Measurements from ENCODE around the gene CDH23.

The CDH23 gene

DNA sequence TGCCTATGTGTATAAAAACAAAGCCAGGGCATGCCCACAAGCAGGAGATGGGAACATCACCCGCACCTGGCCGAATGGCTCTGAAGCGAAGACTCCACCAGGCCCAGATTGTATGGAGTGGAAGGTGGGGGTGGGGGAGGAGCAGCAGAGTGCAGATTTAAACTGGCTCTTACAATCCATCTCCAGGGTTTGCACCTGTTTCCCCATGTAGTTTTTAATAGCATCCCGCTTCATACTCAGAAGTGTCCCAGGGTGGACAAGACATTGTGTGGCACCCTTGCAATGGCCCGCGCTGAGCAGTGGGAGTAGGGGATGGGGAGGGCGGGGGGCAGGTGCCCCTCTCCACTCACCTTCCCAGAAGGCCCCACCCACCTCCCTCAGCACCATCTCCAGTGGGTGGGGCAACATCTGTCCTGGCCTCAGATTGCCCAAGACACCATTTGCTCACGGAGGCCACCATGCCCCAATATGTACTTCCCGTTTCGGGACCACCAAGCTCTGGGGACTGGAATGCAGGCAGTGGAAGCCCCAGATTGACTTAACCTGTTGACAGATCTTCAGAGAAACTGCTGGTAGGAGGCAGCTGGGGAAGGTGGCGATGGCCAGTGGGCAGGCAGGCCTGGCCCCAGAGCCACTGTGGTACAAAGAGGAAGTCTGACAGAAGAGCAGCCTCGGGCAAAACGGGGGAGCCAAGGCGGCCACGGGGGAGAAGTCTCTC is 353.6 kb downstream of the CDH23 start:
- DNase-seq, result no peak

- no peak for DNase-seq
Observed at GRCh38 chr10:71750986-71751385, 354.3 kb downstream of the CDH23 start.

- no peak for DNase-seq
Observed at GRCh38 chr10:71751515-71752224, 354.9 kb downstream of the CDH23 start.

DNA sequence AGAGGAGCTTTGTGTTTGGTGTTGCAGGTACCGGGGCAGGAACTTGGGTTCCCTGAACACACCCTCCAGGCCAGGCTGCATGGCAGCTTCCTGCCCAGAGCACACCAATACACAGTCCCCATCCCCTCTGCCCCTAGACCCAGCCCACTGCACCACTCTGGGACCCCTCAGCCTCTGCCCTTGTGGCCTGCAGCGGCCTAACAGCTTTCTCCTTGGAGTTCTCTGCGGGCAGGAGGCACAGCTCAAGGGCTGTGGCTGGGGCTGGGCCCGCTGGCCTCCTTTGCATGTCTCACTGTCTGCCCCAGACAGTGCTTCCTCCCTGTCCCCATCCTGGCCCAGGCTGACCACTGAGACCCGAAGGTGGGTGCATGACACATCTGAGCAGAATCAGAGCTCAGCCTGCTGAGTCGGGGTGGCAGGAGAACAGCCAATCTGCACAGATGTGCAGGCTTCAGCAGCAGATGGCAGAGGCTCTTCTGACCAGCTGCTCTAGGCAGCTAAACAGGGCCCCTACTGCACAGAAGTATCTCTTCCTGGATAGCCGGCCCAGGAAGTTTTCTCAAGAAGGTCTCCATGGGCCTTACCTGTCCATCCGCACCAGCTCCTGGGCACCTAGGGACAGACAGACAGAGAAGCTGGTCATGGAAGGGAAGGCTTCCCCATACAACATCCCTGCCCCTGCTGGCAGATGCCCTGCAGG is 355.8 kb downstream of the CDH23 start:
- no peak for DNase-seq

DNA sequence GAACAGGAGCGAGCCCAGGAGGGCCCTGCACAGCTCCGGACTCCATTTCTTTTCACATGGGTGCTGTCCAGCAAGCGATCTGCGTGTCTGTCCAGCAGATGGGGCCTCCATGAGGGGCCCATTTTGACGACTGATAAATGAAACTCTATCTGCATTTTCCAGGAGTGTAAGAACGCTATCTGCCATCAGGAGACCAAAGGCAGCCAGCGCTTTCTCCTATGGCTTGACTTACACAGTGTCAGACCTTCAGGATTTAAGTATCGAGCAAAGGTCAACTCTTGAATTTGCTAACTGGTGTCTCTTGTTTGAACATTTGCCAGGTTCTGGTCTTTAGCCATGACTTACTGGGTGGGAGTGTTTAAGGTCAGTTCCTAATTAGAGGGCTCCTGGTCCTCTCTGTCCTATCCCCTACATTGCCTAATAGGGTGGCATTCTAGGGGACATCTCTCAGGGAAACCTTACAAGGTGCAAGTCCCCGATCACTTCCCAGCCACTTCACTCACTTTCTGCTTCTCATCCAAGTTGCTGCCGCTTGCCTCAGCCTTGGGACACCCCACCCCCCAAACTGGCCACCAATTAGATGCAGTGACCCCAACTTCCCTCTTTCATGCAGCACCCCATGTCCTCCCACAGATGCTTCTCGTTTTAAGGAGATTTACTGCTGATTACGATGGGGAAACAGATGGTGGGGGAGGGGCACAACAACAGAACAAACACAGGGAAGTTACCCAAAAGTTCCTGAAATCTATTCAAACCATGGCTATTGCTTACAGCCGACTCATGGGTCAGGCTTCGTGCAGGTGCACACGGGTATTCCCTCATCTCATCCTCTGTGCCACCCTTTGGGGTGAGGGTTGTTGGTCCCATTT is 356.6 kb downstream of the CDH23 start:
- DNase-seq, result no peak

GRCh38 chr10:71753960-71754505 is 357.3 kb downstream of the CDH23 start:
- DNase-seq, result no peak

DNA sequence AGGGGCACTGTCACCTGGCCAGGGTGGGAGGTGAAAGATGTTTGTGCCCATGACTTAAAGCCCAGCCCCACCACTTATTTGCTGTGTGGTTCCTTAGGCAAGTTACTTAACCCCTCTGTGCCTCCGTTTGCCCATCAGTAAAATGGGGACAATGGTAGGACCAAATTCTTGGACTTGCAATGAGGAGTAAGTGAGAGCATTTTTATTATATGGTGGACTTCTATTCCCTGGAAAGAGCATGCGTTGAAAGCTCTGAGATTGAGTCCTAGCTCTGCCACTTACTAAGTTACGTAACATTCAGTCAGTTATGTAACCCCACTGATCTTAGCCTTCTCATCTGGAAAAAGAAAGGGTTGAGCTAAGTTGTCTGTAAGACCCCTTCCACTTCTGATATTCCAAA is 357.8 kb downstream of the CDH23 start:
- DNase-seq, result no peak

DNA sequence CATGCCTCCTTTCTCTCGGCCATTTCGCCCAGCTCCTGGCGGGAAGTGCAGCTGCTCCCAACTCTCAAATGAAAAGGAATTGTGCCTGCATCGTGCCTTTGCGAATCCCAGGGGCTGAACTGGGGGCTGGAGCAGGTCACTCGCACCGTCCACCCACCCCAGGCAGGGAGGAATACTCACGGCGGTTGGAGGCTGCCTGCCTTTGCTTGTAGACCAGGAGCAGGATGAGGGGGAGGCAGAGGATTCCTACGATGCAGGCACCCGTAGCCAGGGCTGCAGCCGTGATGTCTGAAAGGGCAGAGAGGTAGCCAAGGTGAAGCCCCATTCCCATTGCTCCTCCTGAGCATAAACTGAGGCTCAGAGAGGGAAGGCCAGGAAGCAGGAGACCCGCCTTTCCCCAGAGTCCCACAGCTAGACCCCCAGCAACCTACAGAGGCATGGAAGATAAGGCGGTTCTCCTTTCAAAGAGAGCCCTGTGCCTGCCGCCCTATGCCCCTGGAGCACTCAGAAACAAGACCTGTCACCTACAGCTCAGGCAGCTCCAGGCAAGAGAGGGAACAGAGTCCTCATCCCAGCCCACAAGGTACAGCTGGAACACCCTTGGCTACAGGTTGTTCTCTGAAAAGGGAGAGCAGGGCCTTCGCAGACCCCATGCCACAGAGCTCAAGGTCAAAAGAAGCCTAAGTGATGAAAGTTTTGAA is 358.6 kb downstream of the CDH23 start:
- DNase-seq, result no peak

DNA sequence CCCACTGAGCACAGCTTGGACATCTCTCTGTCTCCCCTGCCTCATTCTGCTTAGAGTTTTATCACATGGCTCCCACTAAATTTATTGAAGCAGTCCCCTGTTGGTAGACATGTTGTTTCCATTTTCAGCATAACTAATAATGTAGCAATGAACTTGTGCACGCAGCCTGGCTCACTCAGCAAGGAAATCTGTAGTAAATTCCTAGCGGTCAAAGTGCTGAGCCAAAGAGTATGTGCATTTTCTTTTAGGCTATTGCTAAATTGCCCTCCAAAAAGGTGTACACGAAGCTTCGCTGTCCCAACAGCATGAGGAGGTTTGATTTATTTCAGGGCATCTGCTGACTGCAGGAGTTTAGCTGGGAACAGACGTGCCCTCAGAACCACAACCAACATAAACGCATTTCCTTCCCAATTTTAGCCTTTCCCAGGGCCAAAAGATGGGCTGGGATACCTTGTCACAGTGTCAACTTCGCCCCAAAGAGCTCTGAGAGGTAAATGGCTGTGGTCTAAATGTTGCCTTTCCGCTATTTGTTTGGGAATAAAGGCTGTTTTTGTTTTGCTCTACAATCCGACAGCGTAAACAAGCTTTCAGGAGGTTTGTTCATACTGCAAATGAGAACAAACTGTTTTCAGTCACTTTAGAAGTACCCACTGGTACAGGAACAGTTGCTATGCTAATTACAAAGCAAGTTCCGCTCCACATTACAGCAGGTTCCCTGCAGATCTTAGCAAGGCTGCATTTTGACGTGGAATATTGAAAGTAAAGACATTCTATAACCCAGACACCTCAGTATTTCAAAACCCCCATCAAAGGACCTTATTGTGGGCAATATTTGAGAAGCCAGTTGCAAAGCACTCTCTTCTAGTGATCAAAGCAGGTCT is 359.8 kb downstream of the CDH23 start:
- no peak for DNase-seq

- no peak for DNase-seq
Observed at GRCh38 chr10:71757399-71757922, 360.7 kb downstream of the CDH23 start.

- DNase-seq, result no peak
Observed at GRCh38 chr10:71761105-71761511, 364.4 kb downstream of the CDH23 start.

DNA sequence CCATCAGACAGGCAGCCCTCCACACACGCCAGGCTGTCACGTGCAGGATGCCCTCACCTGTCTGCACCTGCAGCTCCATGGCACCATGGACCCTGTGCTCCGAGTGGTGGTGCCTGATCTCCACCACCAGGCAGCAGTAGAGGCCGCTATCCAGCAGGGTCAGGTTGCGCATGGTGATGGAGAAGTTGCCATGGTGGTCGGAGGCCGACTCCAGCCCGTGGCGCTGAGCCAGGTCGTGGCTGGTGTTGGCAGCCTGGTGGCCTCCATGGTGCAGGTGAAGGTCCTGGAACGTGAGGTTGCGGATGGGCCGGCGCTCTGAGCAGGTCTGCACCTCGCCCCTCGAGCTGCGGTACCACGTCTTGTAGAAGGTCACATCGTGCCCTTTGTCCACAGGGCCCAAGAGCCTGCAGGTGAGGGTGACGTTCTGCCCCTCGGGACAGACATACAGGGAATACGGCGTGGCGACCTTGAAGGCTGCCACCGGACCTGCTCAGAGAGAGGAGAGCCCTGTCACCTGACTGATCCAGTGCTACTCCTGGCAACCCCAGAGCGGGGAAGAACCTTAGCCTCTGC is 364.9 kb downstream of the CDH23 start:
- DNase-seq, result no peak

DNA sequence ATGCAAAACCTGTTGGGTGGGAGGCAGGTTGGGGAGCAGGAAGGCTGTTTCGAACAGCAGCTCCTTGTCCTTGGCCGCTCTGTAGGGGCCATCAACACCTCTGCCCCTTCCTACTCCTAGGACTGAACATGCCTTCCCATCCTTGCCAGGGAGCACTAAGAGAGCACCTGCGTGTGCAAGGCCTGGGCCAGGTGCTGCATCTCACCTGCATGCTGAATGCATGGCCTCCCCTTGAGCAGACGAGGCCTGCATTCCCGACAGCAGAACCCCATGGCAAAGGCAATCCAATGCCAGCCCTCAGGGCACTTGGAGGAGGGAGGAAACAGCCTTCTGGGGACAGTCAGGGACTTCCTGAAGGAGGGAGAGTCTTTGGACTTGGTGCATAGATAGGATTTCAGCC is 365.6 kb downstream of the CDH23 start:
- no peak for DNase-seq

- no peak for DNase-seq
Observed at GRCh38 chr10:71763352-71764127, 366.8 kb downstream of the CDH23 start.

DNA sequence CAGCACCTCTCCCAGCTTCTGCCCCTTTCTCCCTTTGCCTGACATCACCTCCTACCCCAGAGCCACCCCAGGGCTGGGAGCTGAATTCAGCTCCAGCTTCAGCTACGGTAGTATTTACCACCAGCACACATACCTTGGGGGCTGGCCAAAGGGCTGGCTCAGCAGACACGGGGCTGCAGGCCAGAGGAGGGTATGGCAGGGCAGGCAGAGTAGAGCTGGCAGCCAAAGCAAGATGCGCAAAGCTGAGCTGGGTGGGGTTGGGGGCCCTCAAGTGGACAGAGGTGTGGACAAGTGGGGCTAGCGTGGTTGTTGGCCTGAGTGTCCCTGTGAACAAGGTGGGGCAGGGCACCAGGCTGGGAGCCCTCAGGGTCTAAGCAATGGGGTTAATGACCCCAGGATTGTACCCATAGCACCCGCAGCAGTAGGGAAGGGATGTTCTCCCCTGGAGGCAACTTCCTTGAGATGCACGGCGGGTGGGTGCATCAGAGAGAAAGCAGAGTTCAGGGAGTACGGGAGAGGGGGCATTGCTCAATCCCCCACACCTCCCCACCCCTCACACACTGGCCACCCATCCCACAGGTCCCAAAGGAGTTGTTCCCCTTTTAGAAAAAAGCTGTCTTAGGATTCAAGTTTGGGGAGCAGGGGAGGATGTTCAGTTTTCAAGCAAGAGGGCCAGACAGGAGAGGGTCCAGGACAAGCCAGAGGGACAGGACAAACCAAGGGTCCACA is 368.6 kb downstream of the CDH23 start:
- DNase-seq, result no peak

- no peak for DNase-seq
Observed at GRCh38 chr10:71765906-71766716, 369.4 kb downstream of the CDH23 start.

DNA sequence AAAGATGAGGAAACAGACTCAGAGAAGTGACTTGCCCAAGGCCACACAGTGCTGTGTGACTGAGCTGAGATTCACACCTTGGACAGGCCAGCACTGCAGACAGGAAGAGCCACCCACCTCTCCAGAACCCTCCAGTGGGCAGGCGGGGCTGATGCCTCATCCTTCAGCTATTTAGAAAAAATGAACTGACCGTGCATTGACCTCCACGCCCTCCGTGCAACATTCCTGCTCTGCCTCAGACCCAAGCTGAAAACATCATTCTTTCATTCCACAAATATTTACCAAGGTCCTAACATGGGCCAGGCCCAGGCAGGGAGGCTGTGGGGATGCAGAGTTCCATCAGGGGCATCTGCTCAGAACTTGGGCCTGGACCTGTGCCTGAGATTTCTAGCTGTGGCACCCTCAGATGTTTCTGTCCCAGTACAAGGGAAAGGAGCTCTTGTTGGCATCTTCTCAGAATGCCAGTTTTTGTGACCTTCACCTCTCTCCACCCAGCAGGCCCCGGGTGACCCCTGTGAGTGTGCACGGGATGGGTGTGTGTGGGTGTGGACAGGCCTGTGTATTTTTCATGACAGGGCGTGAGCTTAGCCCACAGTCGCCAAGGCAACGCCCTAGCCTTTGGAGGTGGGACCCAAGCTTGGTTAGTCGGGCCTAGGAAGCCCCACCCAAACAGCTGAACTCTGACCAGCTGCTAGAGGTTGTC is 370.1 kb downstream of the CDH23 start:
- DNase-seq, result no peak

Data from SHP77 (cell line).